ENCODE data around the gene DGKD. TPM values are rescaled to one million over a fixed set of nuclear protein-coding genes. Genes with fewer than 3 reads are reported as not detected.
A peak's percentile ranks its signal among the peaks of the same experiment; 100 is the strongest.

DGKD gene
- total RNA-seq, 4 donors from 2014 or later = 9.1 to 21.9 (median 17.8) TPM

DNA sequence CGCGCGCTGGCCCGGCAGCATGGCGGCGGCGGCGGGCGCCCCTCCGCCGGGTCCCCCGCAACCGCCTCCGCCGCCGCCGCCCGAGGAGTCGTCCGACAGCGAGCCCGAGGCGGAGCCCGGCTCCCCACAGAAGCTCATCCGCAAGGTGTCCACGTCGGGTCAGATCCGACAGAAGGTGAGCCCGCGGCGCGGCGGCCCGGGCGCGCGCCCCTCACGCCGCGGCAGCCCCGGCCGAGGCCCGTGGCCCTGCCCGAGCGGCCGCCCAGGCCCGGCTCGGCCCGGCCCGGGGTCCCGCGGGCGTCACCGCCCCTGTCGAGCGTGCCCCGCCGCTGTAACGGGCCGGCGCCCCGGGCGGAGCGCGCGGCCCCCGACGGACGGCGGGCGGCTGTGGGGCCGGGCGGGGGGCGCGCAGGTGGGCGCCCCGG, 218 bp downstream of the DGKD start:
- peak; percentile 52 for ATAC-seq
- no CpG with 5 or more reads among the region's 77 CpGs for WGBS, 2 donors (ENCODE audit: low coverage in 1 of 2)
- peak overlapping the region in 2 of 4 donors; percentile 54 to 68 for H3K27ac ChIP-seq

DNA sequence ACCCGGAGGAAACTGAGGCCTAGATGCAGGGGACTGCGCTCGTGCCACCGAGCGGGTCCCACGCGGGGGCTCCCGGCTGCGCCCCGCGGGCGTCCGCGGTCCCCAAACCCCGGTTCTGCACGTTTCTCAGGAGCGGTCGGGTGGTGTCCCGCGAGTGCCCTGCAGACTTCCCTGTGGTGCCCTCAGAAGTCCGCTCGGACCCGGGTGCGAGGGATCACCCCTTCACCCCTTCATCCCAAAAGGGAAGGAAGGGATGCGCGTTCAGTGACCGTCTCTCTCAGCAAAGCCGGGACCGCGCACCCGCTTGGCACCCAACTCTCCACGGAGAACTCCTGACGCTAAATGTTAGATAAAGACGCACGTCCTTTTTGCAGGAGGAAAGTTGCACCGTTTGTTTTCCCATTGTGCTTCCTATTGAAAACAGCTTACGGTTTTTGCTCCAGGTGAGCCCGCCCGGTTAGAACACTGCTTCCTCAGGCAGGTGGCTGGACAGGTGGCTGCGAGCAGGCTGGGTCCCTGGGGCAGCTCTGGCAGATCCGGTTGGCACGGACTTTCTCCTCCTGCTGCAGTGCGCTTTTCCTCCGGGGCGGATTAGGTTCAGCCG, 779 bp downstream of the DGKD start:
- no peaks in the 10 kb centered on the region for H3K27me3 ChIP-seq
- TF ChIP-seq, protein P1, sequence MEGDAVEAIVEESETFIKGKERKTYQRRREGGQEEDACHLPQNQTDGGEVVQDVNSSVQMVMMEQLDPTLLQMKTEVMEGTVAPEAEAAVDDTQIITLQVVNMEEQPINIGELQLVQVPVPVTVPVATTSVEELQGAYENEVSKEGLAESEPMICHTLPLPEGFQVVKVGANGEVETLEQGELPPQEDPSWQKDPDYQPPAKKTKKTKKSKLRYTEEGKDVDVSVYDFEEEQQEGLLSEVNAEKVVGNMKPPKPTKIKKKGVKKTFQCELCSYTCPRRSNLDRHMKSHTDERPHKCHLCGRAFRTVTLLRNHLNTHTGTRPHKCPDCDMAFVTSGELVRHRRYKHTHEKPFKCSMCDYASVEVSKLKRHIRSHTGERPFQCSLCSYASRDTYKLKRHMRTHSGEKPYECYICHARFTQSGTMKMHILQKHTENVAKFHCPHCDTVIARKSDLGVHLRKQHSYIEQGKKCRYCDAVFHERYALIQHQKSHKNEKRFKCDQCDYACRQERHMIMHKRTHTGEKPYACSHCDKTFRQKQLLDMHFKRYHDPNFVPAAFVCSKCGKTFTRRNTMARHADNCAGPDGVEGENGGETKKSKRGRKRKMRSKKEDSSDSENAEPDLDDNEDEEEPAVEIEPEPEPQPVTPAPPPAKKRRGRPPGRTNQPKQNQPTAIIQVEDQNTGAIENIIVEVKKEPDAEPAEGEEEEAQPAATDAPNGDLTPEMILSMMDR (IDR thresholded peaks at IDR 0.05) = no peak
- TF ChIP-seq POLR2AphosphoS5 (IDR thresholded peaks at IDR 0.05) (no peak), POLR2A (IDR thresholded peaks at IDR 0.05) (no peak), EP300 (IDR thresholded peaks at IDR 0.05) (no peak)
- H3K4me1 ChIP-seq = peaks cover 0 to 57% (median 6%) of the 10 kb centered on the region in 3 donors
- H3K4me3 ChIP-seq = peak overlapping the region; percentile 77 to 84
- 8 to 20% methylated on average over 2 to 5 of the region's 46 CpGs for WGBS, 2 donors (ENCODE audit: low coverage in 1 of 2)
- no peaks in the 10 kb centered on the region for H3K36me3 ChIP-seq
- ATAC-seq = no peak
- no peaks in the 10 kb centered on the region for H3K9me3 ChIP-seq
- H3K27ac ChIP-seq = peak overlapping the region in 1 of 4 donors; percentile 68

More for the DNA sequence above, 218 bp downstream of the DGKD start:
- TF ChIP-seq POLR2AphosphoS5 (IDR thresholded peaks at IDR 0.05) = no peak
- TF ChIP-seq EP300 (IDR thresholded peaks at IDR 0.05) = no peak
- TF ChIP-seq, protein P1 (IDR thresholded peaks at IDR 0.05) = no peak
- TF ChIP-seq POLR2A (IDR thresholded peaks at IDR 0.05) = peak; percentile 19 to 36
- H3K36me3 ChIP-seq = no peaks in the 10 kb centered on the region
- peaks cover 0 to 61% (median 6%) of the 10 kb centered on the region in 3 donors for H3K4me1 ChIP-seq
- H3K9me3 ChIP-seq = no peaks in the 10 kb centered on the region
- peak overlapping the region; percentile 77 to 84 for H3K4me3 ChIP-seq
- H3K27me3 ChIP-seq = no peaks in the 10 kb centered on the region

DNA sequence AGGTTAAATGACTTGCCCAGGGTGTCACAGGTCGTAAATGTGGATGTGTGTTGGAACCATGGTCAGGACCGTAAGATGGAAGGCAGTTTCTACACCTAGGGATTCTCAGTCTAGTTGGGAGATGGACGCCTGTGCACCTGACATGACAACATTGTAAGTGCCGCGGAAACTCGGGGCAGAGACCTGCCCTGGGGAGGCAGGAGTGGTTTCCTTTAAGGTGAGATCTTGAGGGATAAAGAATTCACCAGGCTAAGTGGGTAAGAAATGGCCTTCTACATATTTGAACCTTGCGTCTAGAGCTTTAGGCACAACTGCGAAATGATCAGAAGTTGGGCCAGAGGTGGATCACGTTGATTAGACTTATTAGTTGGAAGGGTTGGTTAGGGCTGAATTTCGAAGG, 1.6 kb downstream of the DGKD start:
- Histone ChIP-seq H3K4me3 (no peak overlapping the region), H3K27ac (no peak overlapping the region)

DNA sequence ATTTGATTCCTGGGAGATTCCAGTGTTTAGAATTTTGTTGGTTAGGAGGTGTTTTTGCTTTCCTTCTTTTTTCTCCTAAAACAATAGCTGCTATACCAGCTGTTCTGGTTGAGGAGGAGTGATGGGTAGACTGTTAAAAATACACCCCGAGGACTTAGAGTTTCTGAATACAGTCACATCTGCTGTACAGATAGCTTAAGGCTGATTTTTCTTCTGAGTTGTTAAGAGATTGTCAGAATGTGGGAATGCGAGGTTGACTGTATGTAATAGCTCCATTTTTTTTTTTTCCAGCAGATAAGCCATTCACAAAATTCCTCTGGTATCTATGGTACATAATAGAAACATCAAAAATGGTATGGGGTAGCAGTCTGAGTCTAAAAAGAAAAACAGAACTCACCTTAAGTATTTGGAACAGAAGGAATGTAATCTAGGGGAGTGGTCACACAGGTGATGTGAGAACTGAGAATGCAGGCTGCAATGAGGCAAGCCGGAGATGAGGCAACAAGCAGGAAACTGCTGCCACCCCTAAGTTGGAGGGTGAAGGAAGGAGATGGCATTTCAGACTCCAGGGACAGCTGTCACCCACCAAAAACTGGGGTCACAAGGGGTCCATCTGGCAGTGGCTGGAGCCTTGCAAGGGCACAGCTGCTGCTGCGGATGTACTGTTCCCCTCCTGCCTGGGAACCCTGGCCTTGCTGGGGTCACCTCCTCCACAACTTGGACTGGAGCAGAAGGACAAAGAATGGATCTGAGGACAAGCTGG, 2.4 kb downstream of the DGKD start:
- Histone ChIP-seq H3K9me3 (no peaks in the 10 kb centered on the region), H3K4me1 (peaks cover 0 to 56% (median 6%) of the 10 kb centered on the region in 3 donors), H3K27ac (no peak overlapping the region), H3K4me3 (no peak overlapping the region), H3K36me3 (no peaks in the 10 kb centered on the region), H3K27me3 (no peaks in the 10 kb centered on the region)
- 78% methylated on average over 3 to 4 of the region's 4 CpGs for WGBS, 2 donors (ENCODE audit: low coverage in 1 of 2)
- TF ChIP-seq, protein P1 (IDR thresholded peaks at IDR 0.05) = no peak
- TF ChIP-seq POLR2AphosphoS5 (IDR thresholded peaks at IDR 0.05) = no peak
- TF ChIP-seq POLR2A (IDR thresholded peaks at IDR 0.05) = no peak
- no peak for TF ChIP-seq EP300 (IDR thresholded peaks at IDR 0.05)
- no peak for ATAC-seq

More for the DNA sequence above, 1.6 kb downstream of the DGKD start:
- no peaks in the 10 kb centered on the region for H3K36me3 ChIP-seq
- ATAC-seq = no peak
- H3K4me1 ChIP-seq = peaks cover 0 to 53% (median 6%) of the 10 kb centered on the region in 3 donors
- 95 to 97% methylated on average over 8 to 10 of the region's 10 CpGs for WGBS, 2 donors (ENCODE audit: low coverage in 1 of 2)
- TF ChIP-seq POLR2AphosphoS5 (IDR thresholded peaks at IDR 0.05) (no peak), POLR2A (IDR thresholded peaks at IDR 0.05) (no peak), EP300 (IDR thresholded peaks at IDR 0.05) (no peak)
- H3K27me3 ChIP-seq = no peaks in the 10 kb centered on the region
- H3K9me3 ChIP-seq = no peaks in the 10 kb centered on the region

DNA sequence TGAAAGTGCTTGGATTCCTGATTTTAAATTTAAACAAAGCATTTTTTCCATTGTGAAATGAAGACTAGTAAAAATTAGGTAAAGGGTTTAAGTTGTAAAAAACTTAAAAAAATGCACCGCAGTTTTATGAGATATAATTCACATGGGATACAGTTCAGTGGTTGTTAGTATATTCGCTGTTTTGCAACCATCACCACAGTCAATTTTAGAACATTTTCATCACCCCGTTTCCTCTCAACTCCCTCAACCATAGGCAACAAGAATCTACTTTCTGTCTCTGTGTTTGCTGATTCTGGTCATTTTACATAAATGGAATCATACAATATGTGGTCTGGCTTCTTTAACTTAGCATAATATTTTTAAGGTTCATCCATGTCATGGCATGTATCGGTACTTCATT, 4.0 kb downstream of the DGKD start:
- Histone ChIP-seq H3K4me1 (peaks cover 0 to 53% (median 6%) of the 10 kb centered on the region in 3 donors), H3K27me3 (no peaks in the 10 kb centered on the region), H3K4me3 (no peak overlapping the region), H3K27ac (no peak overlapping the region), H3K9me3 (no peaks in the 10 kb centered on the region), H3K36me3 (peaks cover 0 to under 1% of the 10 kb centered on the region in 2 donors)
- WGBS, 2 donors (ENCODE audit: low coverage in 1 of 2) = 78 to 80% methylated on average over 4 of the region's 4 CpGs
- TF ChIP-seq POLR2AphosphoS5 (IDR thresholded peaks at IDR 0.05) = no peak
- TF ChIP-seq, protein P1 (IDR thresholded peaks at IDR 0.05) = no peak
- no peak for TF ChIP-seq EP300 (IDR thresholded peaks at IDR 0.05)
- no peak for TF ChIP-seq POLR2A (IDR thresholded peaks at IDR 0.05)
- ATAC-seq = no peak

Data from gastroesophageal sphincter (tissue), 4 donors.